PC-3 (cell line): ENCODE results near the gene PLXNB1.

Experiments
- EZH2 ChIP-seq: fragments of 300-600 bp; sonication (generic); IDR thresholded peaks from one replicate; pipeline ENCODE4 v1.6.1; 2017; ENCODE audit warnings: antibody characterized with exemption, mild to moderate bottlenecking, low read length; ENCODE audit not compliant: unreplicated experiment
- TF ChIP-seq, protein P1 (sequence below): fragments of 300-600 bp; sonication (generic); conservative IDR thresholded peaks from 2 replicates; pipeline ENCODE4 v1.5.1; 2017; ENCODE audit warnings: antibody characterized with exemption, low read depth, mild to moderate bottlenecking, low read length

DNA sequence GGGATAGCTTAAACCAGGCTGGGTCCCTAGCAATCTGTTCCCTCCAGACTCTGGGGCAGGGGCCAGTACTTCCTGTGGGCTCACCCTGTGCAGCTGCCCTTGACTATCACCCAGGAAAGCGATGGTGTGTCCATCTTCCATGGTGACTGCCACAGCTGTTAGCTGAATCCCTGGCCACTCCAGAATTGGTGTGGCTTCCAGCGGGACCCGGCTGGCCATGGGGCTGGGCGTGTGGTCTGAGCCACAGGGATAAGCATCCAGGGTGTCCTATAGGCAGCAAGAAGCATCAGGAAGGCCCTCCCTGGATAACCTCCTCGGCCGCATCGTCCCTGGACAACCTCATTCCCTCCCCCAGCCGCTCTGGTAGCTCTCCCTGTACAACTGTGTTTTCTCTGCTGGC is 7.2 kb downstream of the PLXNB1 start:
- TF ChIP-seq, protein P1, sequence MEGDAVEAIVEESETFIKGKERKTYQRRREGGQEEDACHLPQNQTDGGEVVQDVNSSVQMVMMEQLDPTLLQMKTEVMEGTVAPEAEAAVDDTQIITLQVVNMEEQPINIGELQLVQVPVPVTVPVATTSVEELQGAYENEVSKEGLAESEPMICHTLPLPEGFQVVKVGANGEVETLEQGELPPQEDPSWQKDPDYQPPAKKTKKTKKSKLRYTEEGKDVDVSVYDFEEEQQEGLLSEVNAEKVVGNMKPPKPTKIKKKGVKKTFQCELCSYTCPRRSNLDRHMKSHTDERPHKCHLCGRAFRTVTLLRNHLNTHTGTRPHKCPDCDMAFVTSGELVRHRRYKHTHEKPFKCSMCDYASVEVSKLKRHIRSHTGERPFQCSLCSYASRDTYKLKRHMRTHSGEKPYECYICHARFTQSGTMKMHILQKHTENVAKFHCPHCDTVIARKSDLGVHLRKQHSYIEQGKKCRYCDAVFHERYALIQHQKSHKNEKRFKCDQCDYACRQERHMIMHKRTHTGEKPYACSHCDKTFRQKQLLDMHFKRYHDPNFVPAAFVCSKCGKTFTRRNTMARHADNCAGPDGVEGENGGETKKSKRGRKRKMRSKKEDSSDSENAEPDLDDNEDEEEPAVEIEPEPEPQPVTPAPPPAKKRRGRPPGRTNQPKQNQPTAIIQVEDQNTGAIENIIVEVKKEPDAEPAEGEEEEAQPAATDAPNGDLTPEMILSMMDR = no peak
- TF ChIP-seq EZH2 = no peak
